ENCODE data around the gene CCL17.
"Not testable (repeated sequence)": the region's sequence is repeated elsewhere in the genome, so short reads cannot be mapped to it uniquely, and the experiment has no call there.

Gene CCL17

GRCh38 chr16:57379579-57379978, 25.0 kb upstream of the CCL17 start:
- no peak for DNase-seq

GRCh38 chr16:57380671-57381462, 23.7 kb upstream of the CCL17 start:
- no peak for DNase-seq

GRCh38 chr16:57381791-57382534, 22.6 kb upstream of the CCL17 start:
- no peak for DNase-seq

- DNase-seq, result no peak
These were observed 21.9 kb upstream of the CCL17 start for GRCh38 chr16:57382535-57383275.

DNA sequence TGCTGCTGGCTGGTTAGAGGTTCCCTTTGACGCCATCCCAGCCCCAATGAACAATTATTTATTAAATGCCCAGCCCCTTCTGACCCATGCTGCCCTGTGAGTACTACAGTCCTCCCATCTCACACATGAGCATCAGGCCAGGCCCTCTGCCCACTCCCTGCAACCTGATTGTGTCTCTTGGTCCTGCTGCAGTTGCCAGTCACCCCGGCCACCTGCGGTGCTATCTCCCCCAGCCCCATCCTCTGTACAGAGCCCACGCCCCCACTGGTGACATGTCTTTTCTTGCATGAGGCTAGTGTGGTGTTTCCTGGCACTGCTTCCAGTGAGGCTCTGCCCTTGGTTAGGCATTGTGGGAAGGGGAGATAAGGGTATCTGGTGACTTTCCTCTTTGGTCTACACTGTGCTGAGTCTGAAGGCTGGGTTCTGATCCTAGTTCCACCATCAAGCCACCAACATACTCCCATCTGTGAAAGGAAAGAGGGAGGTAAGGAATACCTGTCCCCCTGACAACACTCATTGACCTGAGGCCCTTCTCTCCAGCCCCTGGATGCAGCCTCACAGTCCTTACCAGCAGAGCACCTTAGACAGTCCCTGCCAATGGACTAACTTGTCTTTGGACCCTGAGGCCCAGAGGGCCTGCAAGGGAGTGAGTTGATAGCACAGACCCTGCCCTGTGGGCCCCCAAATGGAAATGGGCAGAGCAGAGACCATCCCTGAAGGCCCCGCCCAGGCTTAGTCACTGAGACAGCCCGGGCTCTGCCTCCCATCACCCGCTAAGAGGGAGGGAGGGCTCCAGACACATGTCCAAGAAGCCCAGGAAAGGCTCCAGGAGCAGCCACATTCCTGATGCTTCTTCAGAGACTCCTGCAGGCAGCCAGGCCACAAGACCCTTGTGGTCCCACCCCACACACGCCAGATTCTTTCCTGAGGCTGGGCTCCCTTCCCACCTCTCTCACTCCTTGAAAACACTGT, 21.0 kb upstream of the CCL17 start:
- no peak for DNase-seq

- no peak for DNase-seq
These were observed 20.1 kb upstream of the CCL17 start for GRCh38 chr16:57384248-57385070.

- no peak for DNase-seq
These were observed 19.5 kb upstream of the CCL17 start for GRCh38 chr16:57385083-57385482.

DNA sequence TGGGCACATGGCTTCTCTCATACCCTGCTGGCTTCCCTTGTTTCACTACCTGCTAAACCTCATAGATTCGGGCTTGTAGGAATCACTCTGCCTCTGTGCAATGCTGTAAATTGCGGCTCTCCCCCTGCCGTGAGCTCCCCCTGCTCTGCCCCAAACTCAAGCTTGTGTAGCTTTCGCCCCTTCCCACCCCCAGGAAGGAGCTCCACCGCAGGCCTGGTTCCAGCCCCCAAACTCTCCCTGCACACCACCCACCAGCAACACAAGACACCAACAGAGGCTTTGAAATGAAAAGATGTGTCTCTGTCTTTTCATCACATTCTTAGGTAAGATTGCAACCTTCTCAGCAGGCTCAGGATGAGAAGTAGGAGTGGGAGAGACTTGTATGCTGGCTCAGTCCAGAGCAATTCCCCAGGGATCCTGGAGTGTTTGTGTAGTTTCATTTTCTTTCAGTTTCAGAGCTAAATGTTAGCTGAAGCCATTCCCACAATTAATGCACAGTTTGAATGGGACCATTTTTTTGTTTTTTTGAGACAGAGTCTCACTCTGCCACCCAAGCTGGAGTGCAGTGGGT, 18.1 kb upstream of the CCL17 start:
- DNase-seq, result peak; percentile 24

- no peak for DNase-seq
These were observed 16.8 kb upstream of the CCL17 start for GRCh38 chr16:57387598-57388354.

GRCh38 chr16:57388359-57389086, 16.0 kb upstream of the CCL17 start:
- DNase-seq, result no peak

DNA sequence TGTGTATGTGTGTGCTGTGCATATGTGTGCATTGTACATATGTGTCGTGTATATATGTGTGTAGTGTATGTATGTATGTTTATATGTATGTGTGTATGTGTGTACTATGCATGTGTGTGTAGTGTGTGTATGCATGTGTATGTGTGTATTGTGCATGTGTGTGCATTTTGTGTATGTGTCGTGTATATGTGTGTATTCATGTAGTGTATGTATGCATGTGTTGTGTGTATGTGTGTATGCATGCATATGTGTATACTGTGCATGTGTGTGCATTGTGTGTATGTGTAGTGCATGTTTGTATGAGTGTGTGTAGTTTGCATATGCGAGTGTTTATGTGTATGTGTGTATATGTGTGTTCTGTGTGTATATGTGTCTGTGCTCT, 15.5 kb upstream of the CCL17 start:
- DNase-seq, result no peak

- DNase-seq, result no peak
These were observed 13.8 kb upstream of the CCL17 start for GRCh38 chr16:57390636-57391295.

GRCh38 chr16:57391300-57391699, 13.3 kb upstream of the CCL17 start:
- no peak for DNase-seq

DNA sequence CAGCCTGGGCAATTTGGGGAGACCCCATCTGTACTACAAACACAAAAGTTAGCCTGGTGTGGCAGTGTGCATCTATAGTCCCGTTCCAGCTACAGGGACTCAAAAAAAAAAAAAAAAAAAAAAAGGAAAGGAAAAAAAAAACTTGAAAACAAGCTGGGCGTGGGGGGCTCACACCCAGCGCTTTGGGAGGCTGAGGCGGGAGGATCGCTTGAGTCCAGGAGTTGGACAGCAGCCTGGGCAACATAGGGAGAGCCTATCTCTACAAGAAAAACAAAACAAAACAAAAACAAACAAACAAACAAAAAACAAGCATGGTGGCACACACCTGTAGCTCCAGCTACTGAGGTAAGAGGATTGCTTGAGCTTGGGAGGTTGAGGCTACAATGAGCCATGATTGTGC, 12.9 kb upstream of the CCL17 start:
- DNase-seq, result no peak

DNA sequence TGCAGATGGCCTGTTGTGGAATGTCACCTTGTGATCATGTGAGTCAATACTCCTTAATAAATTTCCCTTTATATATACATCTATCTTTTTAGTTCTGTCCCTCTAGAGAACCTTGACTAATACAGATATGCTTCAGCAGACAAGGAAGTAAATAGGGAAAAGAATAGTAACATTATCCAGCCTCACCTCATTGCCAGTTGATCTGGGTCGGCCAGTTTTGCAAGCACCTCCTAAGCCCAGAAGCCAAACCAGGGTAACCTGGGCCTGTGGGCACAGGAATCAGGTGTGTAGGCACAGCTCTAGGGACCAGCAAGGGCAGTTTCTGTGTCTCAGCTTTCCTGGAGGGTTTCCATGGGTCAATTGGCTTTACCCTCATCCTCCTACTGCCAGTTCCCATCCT, 11.9 kb upstream of the CCL17 start:
- no peak for DNase-seq

DNA sequence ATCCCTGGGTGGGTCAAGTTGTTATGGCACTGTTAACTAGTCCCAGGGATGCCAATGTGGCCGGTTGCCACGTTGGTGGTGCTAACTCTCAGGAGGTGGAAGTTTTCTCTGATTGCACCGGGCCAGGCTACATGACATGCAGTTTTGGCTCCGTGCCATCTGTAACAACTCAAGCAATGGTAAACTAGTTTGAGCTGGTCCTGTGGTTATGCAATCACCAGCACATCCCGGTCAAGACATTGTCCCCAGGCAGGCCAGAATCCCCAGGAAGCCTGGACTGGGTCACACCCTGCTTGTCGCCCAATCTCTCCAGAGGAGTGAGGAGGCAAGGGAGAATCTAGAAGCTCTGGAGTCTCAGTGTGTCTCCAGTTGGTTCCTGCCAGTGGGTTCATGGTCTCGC, 10.1 kb upstream of the CCL17 start:
- peak; percentile 19 for DNase-seq

GRCh38 chr16:57395026-57395425, 9.5 kb upstream of the CCL17 start:
- no peak for DNase-seq

DNA sequence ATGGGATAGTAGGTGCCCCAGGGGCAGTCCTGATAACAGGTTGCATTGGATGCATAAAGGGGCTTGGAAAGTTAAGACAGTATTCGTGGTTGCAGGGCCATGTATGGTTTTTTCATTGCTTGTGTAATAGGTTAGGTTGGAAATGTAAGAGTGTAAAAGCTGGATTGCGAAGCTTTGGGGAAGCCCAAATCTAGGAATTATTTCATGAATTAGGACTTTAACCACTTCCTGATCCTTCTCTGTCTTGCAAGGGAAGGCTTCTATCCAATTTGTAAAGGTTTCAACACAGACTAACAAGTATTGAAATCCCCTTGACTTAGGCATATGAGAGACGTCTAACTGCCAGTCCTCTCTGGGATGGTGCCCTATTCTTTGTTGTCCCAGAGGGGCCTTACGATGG, 7.8 kb upstream of the CCL17 start:
- DNase-seq, result no peak

DNA sequence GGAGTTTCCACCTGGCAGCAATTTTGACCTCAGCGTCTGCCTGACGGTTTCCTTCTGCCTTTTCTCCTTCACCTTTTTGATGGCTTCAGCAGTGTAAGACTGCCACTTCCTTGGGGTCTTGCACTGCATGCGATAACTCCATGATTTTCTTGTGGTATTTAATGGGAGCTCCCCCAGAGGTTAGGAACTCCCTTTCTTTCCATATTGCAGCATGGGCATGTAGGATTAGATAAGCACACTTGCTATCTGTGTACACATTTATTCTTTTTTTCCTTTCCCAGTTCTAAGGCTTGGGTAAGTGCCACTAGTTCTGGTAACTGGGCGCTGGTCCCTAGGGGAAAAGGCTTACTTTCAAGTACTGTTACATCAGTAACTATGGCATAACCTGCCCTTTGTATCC, 7.1 kb upstream of the CCL17 start:
- not testable (repeated sequence) for DNase-seq
